HG02981 (cell line): Measurements from ENCODE around the gene TMEM184B.

Experiments used
- ATAC-seq: cut with Tn5 transposase; IDR thresholded peaks from one replicate; pipeline ENCODE4 v1.9.1; 2021; ENCODE audit warnings: mild to moderate bottlenecking, moderate library complexity; ENCODE audit not compliant: unreplicated experiment

Gene TMEM184B

GRCh38 chr22:38228326-38228872 lies 44.4 kb downstream of the TMEM184B start:
- no peak for ATAC-seq

- no peak for ATAC-seq
Measured at GRCh38 chr22:38226853-38227649, 45.8 kb downstream of the TMEM184B start.

DNA sequence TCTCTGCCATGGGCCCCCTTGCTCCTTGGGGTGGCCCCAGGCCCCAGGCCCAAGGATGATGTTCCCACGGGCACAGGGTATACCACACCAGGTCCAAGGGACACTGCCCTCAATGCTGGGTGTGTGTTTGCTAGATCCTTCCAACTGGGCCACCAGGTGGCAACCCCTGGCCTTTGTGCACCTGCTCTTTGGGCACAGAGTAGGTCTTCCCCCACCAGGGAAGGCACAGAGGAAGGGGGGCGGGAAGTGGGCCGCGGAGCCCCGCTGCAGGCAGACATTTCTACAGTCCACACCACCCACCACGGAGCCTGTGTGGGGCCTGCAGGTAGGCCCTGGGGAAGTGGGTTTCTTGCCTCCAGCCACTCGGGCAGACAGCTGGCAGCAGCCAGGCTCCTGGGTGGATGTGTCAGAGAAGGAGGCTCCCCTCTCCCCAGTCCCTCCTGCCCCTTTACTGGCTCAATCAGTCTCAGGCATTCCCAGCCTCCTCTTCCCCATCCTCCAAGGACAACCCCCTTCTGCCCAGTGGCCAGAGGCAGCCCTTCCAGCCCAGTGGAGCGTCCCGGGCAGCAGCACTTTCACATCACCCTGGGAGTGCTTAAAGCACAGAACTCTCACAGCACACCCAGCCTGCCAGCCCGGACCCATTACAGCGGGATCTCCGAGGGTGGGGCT lies 49.4 kb downstream of the TMEM184B start:
- ATAC-seq = no peak

DNA sequence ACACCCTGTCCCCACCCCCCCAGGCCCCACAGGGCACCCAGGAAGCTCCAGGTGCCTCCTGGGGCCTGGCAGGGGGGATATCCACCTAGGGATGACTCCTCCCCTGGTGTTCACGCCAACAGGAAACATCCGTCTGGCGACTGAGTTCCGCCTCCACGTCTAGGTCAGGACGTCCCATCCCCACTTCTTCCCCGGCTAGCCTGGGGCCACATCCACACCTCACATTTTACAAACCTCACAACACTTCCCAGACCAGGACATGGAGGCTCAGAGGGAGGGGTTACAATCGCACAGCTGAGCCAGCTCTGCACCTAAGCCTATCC lies 50.1 kb downstream of the TMEM184B start:
- ATAC-seq = no peak

GRCh38 chr22:38221908-38222796 lies 50.7 kb downstream of the TMEM184B start:
- no peak for ATAC-seq

DNA sequence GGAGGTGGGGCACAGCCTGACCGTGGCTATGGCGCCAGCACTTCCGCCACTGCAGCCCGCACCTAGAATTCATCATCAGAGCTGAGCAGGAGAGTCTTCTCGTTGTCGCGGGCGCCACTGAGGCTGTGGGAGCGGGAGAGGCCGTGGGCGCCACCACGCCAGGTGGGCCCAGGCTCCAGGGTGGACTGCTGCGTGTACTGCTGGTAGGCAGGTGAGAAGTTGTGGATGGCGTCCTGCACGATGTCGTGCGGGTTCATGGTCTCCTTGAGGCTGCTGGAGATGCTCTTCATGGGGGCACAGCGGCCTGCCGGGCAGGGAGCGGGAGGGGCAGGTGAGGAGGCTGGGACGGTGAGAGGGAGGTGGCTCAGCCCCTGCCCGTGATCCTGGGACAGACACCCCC lies 51.4 kb downstream of the TMEM184B start:
- ATAC-seq = no peak

GRCh38 chr22:38220653-38221386 lies 52.0 kb downstream of the TMEM184B start:
- ATAC-seq = no peak

GRCh38 chr22:38220163-38220562 lies 52.6 kb downstream of the TMEM184B start:
- no peak for ATAC-seq

- ATAC-seq = no peak
Measured at GRCh38 chr22:38219632-38220031, 53.2 kb downstream of the TMEM184B start.

DNA sequence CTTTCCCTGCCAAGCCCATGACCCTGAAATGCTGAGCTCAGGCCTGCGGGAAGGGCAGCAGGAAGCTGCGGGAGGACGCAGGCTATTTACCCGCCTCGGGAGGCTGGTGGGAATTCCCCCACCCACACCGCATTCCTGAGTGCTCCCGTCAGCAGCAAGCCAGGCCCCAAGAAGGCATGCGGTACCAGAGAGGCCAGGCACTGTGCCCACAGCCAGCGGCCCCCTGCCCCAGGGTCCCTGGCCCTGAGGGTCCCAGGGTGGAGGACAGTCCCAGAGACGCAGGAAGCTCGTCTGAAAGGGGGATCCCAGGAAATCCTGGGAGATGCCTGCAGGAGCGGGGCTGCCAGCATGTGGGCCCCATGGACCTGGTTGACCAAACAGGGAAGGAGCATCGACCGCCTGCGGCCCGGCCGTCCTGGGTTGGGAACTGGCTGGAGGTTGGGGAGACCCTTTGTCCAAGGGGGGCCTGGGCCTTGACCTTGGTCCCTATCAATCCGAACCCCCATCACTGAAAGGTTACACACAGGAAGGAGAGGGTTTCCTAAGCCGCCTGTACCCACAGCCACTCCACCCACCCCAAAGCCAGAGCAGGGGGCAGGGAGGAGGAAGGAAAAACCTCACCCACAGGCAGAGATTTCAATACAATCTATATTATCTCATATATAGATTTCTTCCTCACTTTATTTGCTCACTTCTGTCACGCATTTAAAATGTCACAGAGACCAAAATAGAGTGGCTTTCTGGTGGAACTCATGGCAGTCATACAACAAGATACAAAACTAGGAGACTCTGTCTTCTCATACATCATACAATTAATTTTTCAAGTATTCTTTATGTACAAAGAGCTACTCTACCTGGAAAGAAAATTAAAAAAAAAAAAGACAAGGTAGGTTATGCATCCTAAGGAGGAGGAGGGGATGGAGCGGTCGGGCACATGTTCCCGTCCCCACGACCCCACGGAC lies 53.9 kb downstream of the TMEM184B start:
- no peak for ATAC-seq

GRCh38 chr22:38215156-38216038 lies 57.4 kb downstream of the TMEM184B start:
- no peak for ATAC-seq

DNA sequence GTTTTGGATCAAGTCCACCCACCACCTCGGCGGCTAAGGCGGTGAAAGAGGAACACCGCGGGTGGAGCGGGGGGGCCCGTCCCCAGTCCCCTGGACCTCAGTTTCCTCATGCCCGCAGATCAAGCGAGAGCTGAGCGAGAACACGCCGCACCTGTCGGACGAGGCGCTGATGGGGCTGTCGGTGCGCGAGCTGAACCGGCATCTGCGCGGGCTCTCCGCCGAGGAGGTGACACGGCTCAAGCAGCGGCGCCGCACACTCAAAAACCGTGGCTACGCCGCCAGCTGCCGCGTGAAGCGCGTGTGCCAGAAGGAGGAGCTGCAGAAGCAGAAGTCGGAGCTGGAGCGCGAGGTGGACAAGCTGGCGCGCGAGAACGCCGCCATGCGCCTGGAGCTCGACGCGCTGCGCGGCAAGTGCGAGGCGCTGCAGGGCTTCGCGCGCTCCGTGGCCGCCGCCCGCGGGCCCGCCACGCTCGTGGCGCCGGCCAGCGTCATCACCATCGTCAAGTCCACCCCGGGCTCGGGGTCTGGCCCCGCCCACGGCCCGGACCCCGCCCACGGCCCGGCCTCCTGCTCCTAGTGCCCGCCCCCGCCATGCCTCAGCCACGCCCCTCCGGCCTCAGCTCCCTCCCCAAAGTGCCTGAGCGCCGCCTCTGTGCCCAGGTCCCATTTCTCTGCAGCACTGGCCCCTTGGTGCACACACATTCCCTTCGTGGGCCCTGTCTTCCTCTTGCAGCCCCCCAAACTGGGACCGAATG lies 58.3 kb downstream of the TMEM184B start:
- ATAC-seq = no peak

- no peak for ATAC-seq
Measured at GRCh38 chr22:38213990-38214301, 58.9 kb downstream of the TMEM184B start.

DNA sequence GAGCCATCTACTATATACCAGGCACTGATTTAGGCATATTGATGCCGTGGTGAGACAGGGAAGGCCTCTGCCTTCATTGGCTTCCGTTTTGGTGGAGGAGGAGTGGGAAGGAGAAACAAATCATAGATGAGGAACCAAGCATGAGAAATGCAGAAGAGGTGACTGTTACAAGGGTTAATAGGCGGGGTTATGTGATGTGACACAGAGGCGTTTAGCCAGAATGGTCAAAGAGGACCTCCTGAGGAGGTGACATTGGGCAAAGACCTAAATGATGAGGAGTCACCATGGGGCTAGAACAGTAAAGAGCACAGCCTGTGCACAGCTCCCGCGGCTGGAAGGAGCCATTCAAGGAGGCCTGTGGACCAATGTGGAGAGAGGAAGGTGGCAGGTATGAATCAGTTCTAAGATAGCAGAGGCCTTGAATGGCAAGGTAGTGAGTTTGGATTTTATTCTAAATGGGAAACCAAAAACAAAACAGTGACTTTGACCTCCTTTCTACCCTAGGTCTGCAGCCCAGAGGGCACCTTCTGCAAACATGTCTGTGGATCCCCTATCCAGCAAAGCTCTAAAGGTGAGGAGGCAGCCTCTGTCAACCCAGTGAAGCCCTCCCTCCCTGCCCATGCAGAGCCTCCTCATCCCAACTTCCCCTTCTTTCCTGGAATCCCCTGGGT lies 59.4 kb downstream of the TMEM184B start:
- ATAC-seq = no peak

DNA sequence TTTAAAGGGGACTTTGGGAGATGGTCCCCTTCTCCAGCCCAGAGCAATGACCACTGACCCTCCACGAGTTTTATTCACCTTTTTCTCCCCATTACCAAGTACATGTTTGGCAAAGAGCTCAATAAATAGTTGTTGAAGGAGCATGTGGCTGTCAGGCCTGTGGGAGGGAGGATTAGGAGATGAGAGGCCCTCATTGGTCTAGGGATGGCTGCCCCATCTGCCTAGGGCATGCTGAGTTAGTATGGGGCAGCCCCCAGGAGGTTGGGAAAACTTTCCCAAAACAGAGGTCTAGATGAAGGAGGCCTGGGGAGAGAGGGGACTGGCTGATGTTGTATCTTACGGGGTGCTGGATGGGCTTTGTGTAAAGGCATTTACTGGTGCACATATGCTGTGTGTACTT lies 60.4 kb downstream of the TMEM184B start:
- ATAC-seq = no peak

DNA sequence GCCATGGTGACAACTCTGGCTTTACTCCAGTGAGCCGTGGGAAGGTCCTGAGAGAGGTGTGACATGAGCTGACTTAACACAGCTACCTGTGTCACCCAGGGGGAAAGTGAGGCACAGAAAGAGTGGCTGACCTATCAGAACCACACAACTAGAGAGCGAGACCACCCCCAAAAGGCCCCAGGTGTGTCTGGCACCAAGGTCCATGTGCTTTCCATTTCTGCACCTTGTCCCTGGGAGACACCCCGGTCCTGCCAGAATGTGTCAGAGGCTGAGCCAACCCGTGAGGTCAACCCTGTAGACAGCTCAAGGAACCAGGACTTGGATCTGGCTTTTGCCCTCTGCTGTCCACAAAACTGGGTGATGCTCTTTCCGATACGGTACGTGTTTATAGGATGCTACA lies 61.3 kb downstream of the TMEM184B start:
- ATAC-seq = no peak

DNA sequence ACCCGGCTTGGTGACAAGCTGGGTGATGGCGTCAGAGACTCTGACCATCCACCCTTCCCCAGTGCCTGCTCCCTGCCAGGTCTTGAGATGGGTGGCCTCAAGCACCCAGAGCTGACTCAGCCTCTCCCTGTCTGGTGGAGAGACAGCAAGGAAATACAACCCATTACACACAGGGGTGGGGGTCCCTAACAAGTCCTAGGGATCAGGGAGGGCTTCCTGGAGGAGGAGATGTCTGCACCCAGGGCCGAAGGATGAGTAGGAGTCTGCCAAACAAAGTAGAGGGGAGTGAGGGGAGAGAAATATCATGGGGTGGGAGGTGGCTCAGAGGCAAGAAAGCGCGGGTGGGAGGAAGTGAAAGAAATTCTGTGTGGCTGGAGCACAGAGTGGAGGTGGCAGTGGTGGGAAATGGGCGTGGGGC lies 64.2 kb downstream of the TMEM184B start:
- ATAC-seq = no peak
